Right atrium auricular region (tissue), 2 donors: ENCODE data around the gene NOTCH2. TPM values are rescaled to one million over a fixed set of nuclear protein-coding genes. Genes with fewer than 3 reads are reported as not detected.

Experiments used
- DNase-seq: peaks from one replicate; pipeline ENCODE4 v3.0.0-alpha.2; 2019; ENCODE audit warnings: low spot score
- H3K27ac ChIP-seq, 2 donors: fragments of 200-600 bp; sonication (generic); 1 replicate in 1 of 2; 2 replicates in 1 of 2; pipeline ENCODE4 v1.5.1; 2016 to 2019
- H3K27me3 ChIP-seq, 2 donors: fragments of 200-600 bp; sonication (generic); one replicate each; pipeline versions ENCODE4 v1.5.1 to v1.6.0; 2017 to 2019
- H3K36me3 ChIP-seq: fragments of 200-600 bp; sonication (generic); one replicate; pipeline ENCODE4 v1.5.1; 2016
- H3K4me1 ChIP-seq, 2 donors: fragments of 200-600 bp; sonication (generic); one replicate each; pipeline versions ENCODE4 v1.5.1 to v1.6.0; 2017 to 2019
- H3K4me3 ChIP-seq, 2 donors: fragments of 200-600 bp; sonication (generic); 1 replicate in 1 of 2; 2 replicates in 1 of 2; pipeline ENCODE4 v1.5.1; 2017 to 2019; ENCODE audit warnings: mild to moderate bottlenecking in 1 of 2, moderate library complexity in 1 of 2
- H3K9me3 ChIP-seq, 2 donors: fragments of 200-600 bp; sonication (generic); one replicate each; pipeline ENCODE4 v1.5.1; 2019
- CTCF ChIP-seq, 2 donors: fragments of 200-600 bp; sonication (generic); IDR thresholded peaks; one replicate each; pipeline ENCODE4 v1.5.1; 2019; ENCODE audit warnings: antibody characterized with exemption in 2 of 2
- total RNA-seq, 2 donors: library from RNA; depleted of rRNA; stranded (reverse); fragments of >200 nt; gene quantifications; one replicate each; pipeline ENCODE4 v1.1.0, GENCODE V29; 2016

Gene NOTCH2
- total RNA-seq, 2 donors from 2014 or later = 26.7 to 45.9 TPM

DNA sequence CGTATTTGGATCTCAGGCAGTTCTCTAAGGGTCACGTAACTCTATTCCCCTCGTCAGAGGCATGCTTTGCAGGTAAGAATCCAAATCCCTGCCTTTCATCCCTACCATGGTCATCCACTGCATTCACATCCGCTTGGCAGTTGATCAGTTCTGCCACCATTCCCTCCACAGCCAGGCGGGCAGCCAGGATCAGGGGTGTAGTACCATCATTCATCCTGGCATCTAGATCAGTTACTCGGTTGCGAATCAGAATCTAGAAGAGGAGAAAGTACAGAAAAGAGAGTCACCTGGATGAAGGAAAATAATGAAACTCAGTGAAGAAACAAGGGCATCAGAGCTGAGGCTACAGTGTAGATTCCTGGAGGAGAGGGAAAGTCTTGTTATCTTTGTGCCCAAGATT, 151.2 kb downstream of the NOTCH2 start:
- no peak overlapping the region for H3K27ac ChIP-seq
- H3K36me3 ChIP-seq = peaks cover 94% of the 10 kb centered on the region
- H3K4me1 ChIP-seq = no peaks in the 10 kb centered on the region
- H3K4me3 ChIP-seq = no peak overlapping the region
- TF ChIP-seq CTCF (IDR thresholded peaks at IDR 0.05) = no peak
- no peaks in the 10 kb centered on the region for H3K27me3 ChIP-seq
- no peak for DNase-seq
- no peaks in the 10 kb centered on the region for H3K9me3 ChIP-seq

GRCh38 chr1:119917304-119918055, 152.0 kb downstream of the NOTCH2 start:
- peaks cover 86% of the 10 kb centered on the region for H3K36me3 ChIP-seq
- H3K4me3 ChIP-seq = no peak overlapping the region
- no peaks in the 10 kb centered on the region for H3K4me1 ChIP-seq
- no peak overlapping the region for H3K27ac ChIP-seq
- no peak for TF ChIP-seq CTCF (IDR thresholded peaks at IDR 0.05)
- H3K9me3 ChIP-seq = no peaks in the 10 kb centered on the region
- H3K27me3 ChIP-seq = no peaks in the 10 kb centered on the region
- DNase-seq = no peak

GRCh38 chr1:119915517-119915916, 153.9 kb downstream of the NOTCH2 start:
- DNase-seq = no peak
- no peak for TF ChIP-seq CTCF (IDR thresholded peaks at IDR 0.05)
- Histone ChIP-seq H3K27me3 (no peaks in the 10 kb centered on the region), H3K4me1 (no peaks in the 10 kb centered on the region), H3K36me3 (peaks cover 67% of the 10 kb centered on the region), H3K4me3 (no peak overlapping the region), H3K27ac (no peak overlapping the region), H3K9me3 (no peaks in the 10 kb centered on the region)

GRCh38 chr1:119914071-119914470, 155.4 kb downstream of the NOTCH2 start:
- DNase-seq = no peak
- Histone ChIP-seq H3K27ac (no peak overlapping the region), H3K4me1 (no peaks in the 10 kb centered on the region), H3K36me3 (peaks cover 53% of the 10 kb centered on the region), H3K4me3 (no peak overlapping the region), H3K9me3 (no peaks in the 10 kb centered on the region), H3K27me3 (no peaks in the 10 kb centered on the region)
- no peak for TF ChIP-seq CTCF (IDR thresholded peaks at IDR 0.05)

GRCh38 chr1:119912963-119913362, 156.5 kb downstream of the NOTCH2 start:
- no peak for DNase-seq
- no peaks in the 10 kb centered on the region for H3K9me3 ChIP-seq
- peaks cover 42% of the 10 kb centered on the region for H3K36me3 ChIP-seq
- no peak overlapping the region for H3K4me3 ChIP-seq
- no peaks in the 10 kb centered on the region for H3K4me1 ChIP-seq
- H3K27ac ChIP-seq = no peak overlapping the region
- no peak for TF ChIP-seq CTCF (IDR thresholded peaks at IDR 0.05)
- H3K27me3 ChIP-seq = no peaks in the 10 kb centered on the region

- Histone ChIP-seq H3K27ac (no peak overlapping the region), H3K4me1 (no peaks in the 10 kb centered on the region), H3K9me3 (no peaks in the 10 kb centered on the region), H3K36me3 (peaks cover 30% of the 10 kb centered on the region), H3K27me3 (no peaks in the 10 kb centered on the region), H3K4me3 (no peak overlapping the region)
- no peak for DNase-seq
- TF ChIP-seq CTCF (IDR thresholded peaks at IDR 0.05) = no peak
These were observed 157.7 kb downstream of the NOTCH2 start for GRCh38 chr1:119911775-119912174.
